Gastroesophageal sphincter (tissue), 4 donors: ENCODE data around the gene DENND11. TPM values are rescaled to one million over a fixed set of nuclear protein-coding genes. Genes with fewer than 3 reads are reported as not detected.

Experiments used
- ATAC-seq: fragments of 150-250 bp; one replicate; pipeline ENCODE4 v1.9.1; 2016; ENCODE audit warnings: mild to moderate bottlenecking, moderate library complexity
- H3K27ac ChIP-seq, 4 donors: fragments of 200-600 bp; sonication (generic) in 3 of 4; 1 replicate in 3 of 4; 2 replicates in 1 of 4; pipeline ENCODE4 v1.5.1; 2016 to 2019
- H3K27me3 ChIP-seq: fragments of 200-600 bp; sonication (generic); one replicate; pipeline ENCODE4 v1.5.1; 2019
- H3K36me3 ChIP-seq, 2 donors: fragments of 200-600 bp; sonication (generic); one replicate each; pipeline ENCODE4 v1.5.1; 2019; ENCODE audit warnings: control low read depth in 1 of 2
- H3K4me1 ChIP-seq, 3 donors: fragments of 200-600 bp; sonication (generic); 1 replicate in 2 of 3; 2 replicates in 1 of 3; pipeline ENCODE4 v1.5.1; 2016 to 2019; ENCODE audit warnings: control low read depth in 2 of 3
- H3K4me3 ChIP-seq, 2 donors: fragments of 200-600 bp; sonication (generic); one replicate each; pipeline ENCODE4 v1.5.1; 2019; ENCODE audit warnings: mild to moderate bottlenecking in 1 of 2, moderate library complexity in 1 of 2
- H3K9me3 ChIP-seq, 3 donors: fragments of 200-600 bp; sonication (generic); one replicate each; pipeline ENCODE4 v1.5.1; 2017 to 2019; ENCODE audit warnings: control low read depth in 2 of 3
- EP300 ChIP-seq: sonication (generic); formaldehyde crosslinking; IDR thresholded peaks from one replicate; pipeline ENCODE4 v1.6.1; 2017; ENCODE audit warnings: antibody characterized with exemption, mild to moderate bottlenecking
- POLR2A ChIP-seq, 2 donors: fragments of 450-650 bp; IDR thresholded peaks; one replicate each; pipeline ENCODE4 v1.6.1; 2017; ENCODE audit warnings: antibody characterized with exemption in 2 of 2, mild to moderate bottlenecking in 2 of 2, moderate library complexity in 1 of 2
- POLR2AphosphoS5 ChIP-seq: sonication (generic); formaldehyde crosslinking; IDR thresholded peaks from one replicate; pipeline ENCODE4 v1.6.1; 2017; ENCODE audit warnings: antibody characterized with exemption
- WGBS, 2 donors: methylation state at CpG; one replicate each; pipeline ENCODE4 v1.1.5; 2018; ENCODE audit warnings: low coverage in 1 of 2; 5-methylcytosine and 5-hydroxymethylcytosine counted together
- total RNA-seq, 4 donors: library from RNA; depleted of rRNA; stranded (reverse); fragments of >200 nt; gene quantifications; one replicate each; pipeline ENCODE4 v1.1.0, GENCODE V29; 2016
- TF ChIP-seq, protein P1 (sequence below), 4 experiments: fragments of 200-600 bp in 2 of 4; fragments of 450-650 bp in 2 of 4; sonication (generic) in 1 of 4; IDR thresholded peaks; one replicate each; pipeline ENCODE4 v1.5.1; 2017 to 2019; ENCODE audit warnings: antibody characterized with exemption in 4 of 4, mild to moderate bottlenecking in 2 of 4, moderate library complexity in 2 of 4

Gene DENND11
- total RNA-seq, 4 donors from 2014 or later = 17.1 to 21.9 (median 19.9) TPM

DNA sequence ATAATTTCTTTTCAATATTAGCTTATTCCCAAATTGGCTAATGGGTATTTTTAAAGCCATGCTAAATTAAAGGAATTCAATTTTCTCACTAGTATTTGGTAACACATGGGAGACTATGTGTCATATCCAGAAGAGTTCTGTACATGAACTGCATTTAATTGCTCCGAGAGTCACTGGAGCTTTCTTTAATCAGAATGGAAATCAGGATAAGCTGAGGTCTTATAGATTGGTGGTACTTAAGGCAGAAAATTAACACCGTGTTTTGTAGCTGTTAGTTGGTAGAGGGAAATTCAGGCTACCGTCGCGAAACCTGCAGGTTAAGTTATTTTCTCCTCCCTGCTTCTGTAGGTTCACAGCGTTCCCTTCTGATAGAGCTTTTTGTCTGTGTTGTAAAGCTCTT lies 6.4 kb upstream of the DENND11 start, which contains the start of gene WEE2:
WEE2 (plus strand) TSS at position 3 of the 400 bp plus-strand sequence. CDS start 406 bp downstream, outside the sequence.
- 85 to 88% methylated on average over 6 of the region's 6 CpGs for WGBS, 2 donors
- Histone ChIP-seq H3K4me1 (peaks cover 0 to under 1% (median 0%) of the 10 kb centered on the region in 3 donors), H3K36me3 (no peaks in the 10 kb centered on the region), H3K27me3 (no peaks in the 10 kb centered on the region), H3K4me3 (no peak within 1 kb of the TSS), H3K9me3 (no peaks in the 10 kb centered on the region), H3K27ac (no peak within 1 kb of the TSS)
- TF ChIP-seq EP300 (no peak), POLR2AphosphoS5 (no peak), POLR2A (IDR thresholded peaks at IDR 0.05) (no peak)
- TF ChIP-seq, protein P1, sequence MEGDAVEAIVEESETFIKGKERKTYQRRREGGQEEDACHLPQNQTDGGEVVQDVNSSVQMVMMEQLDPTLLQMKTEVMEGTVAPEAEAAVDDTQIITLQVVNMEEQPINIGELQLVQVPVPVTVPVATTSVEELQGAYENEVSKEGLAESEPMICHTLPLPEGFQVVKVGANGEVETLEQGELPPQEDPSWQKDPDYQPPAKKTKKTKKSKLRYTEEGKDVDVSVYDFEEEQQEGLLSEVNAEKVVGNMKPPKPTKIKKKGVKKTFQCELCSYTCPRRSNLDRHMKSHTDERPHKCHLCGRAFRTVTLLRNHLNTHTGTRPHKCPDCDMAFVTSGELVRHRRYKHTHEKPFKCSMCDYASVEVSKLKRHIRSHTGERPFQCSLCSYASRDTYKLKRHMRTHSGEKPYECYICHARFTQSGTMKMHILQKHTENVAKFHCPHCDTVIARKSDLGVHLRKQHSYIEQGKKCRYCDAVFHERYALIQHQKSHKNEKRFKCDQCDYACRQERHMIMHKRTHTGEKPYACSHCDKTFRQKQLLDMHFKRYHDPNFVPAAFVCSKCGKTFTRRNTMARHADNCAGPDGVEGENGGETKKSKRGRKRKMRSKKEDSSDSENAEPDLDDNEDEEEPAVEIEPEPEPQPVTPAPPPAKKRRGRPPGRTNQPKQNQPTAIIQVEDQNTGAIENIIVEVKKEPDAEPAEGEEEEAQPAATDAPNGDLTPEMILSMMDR (IDR thresholded peaks at IDR 0.05) = no peak
- no peak for ATAC-seq

DNA sequence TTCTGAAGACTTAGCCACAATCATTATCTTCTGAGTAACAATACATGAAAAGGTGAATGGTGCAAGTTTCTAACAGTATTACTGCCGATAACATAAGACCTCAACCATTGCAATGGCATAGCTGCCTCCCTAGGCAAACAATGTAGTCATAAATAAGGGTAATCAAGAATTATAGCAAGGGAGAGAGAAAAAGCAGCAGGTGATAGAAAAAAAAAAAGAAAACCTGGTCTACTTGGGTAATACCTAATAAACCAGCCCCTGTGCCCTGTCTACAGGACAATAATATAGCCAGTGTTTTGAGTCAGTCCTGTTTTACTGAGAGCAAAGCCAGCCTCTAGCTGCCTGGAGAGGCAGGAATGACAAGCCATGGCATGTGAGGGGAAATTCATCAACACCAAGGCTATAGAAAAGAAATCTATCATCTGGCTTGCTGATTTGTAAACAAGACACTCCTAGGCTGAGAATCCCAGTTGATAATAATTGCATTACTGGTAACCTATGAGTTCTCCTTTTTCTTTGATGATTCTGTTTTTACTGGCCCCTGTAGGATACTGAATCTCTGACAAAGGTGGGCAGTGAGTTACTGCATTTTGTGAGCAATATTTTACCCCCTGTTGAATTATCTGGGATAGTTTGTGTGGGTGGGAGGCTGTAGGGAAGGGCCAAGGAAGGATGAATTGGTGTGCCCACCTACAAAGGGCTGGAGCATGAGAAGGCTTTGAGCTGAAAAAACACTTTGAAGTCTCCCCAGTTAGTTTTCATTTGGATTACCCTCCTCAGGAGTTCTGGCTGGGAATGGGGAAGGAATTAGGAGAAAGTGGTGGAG lies 4.5 kb upstream of the DENND11 start:
- Histone ChIP-seq H3K9me3 (no peaks in the 10 kb centered on the region), H3K27ac (no peak overlapping the region), H3K4me1 (peaks cover 5 to 11% (median 5%) of the 10 kb centered on the region in 3 donors), H3K4me3 (no peak overlapping the region), H3K36me3 (no peaks in the 10 kb centered on the region), H3K27me3 (no peaks in the 10 kb centered on the region)
- ATAC-seq = no peak
- 100% methylated on average over 1 of the region's 1 CpG for WGBS, 2 donors
- no peak for TF ChIP-seq EP300
- TF ChIP-seq POLR2A (IDR thresholded peaks at IDR 0.05) = no peak
- TF ChIP-seq, protein P1 (IDR thresholded peaks at IDR 0.05) = no peak
- no peak for TF ChIP-seq POLR2AphosphoS5

DNA sequence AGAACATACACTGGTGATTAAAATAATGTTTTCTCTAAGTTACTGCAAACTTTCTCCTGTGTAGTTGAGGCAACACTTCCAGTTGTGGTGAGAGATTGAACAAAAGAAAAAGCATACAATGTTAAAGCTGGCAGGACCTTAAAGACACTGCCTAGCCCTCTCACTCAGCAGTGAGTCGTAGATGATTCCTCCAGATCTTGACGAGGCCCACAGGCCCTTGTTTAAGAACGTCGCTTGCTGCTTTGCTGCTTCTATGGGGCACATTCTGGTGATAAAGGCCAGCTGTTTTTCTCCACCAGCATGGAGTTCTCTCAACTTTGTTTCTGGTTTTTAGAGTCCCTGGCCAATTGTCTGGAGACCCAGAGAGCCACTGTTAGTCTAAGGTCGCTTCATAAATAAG lies 2.8 kb upstream of the DENND11 start:
- Histone ChIP-seq H3K27ac (no peak overlapping the region), H3K36me3 (no peaks in the 10 kb centered on the region), H3K9me3 (no peaks in the 10 kb centered on the region), H3K4me3 (no peak overlapping the region), H3K27me3 (no peaks in the 10 kb centered on the region), H3K4me1 (peaks cover 5 to 24% (median 9%) of the 10 kb centered on the region in 3 donors)
- TF ChIP-seq, protein P1 (IDR thresholded peaks at IDR 0.05) = no peak
- no peak for TF ChIP-seq POLR2A (IDR thresholded peaks at IDR 0.05)
- TF ChIP-seq EP300 = no peak
- no peak for TF ChIP-seq POLR2AphosphoS5
- ATAC-seq = no peak
- WGBS, 2 donors = 51 to 67% methylated on average over 4 to 5 of the region's 5 CpGs

DNA sequence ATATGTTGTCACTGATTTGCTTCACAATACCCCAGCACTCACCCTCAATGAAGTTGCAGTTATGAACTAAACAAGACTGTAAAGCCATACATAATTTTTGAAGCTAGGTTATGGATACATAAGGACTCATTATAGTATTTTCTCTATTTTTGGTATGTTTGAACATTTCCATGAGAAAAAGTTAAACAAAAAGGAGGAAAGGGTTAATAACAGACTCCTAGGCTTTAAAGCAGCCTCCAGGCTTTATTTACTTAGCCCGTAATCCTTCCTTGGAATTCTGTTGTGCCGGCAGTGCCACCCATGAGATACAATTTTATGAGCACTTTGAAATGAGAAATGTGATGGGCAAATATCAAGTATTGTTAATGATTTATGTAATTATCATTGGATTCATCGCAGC lies 2.1 kb upstream of the DENND11 start:
- TF ChIP-seq, protein P1 (IDR thresholded peaks at IDR 0.05) = no peak
- TF ChIP-seq POLR2A (IDR thresholded peaks at IDR 0.05) (no peak), POLR2AphosphoS5 (no peak), EP300 (no peak)
- H3K4me1 ChIP-seq = peaks cover 5 to 29% (median 9%) of the 10 kb centered on the region in 3 donors
- no peaks in the 10 kb centered on the region for H3K27me3 ChIP-seq
- WGBS, 2 donors = 75 to 79% methylated on average over 2 to 3 of the region's 3 CpGs
- no peak overlapping the region for H3K27ac ChIP-seq
- no peaks in the 10 kb centered on the region for H3K9me3 ChIP-seq
- H3K36me3 ChIP-seq = no peaks in the 10 kb centered on the region
- H3K4me3 ChIP-seq = no peak overlapping the region
- ATAC-seq = no peak

DNA sequence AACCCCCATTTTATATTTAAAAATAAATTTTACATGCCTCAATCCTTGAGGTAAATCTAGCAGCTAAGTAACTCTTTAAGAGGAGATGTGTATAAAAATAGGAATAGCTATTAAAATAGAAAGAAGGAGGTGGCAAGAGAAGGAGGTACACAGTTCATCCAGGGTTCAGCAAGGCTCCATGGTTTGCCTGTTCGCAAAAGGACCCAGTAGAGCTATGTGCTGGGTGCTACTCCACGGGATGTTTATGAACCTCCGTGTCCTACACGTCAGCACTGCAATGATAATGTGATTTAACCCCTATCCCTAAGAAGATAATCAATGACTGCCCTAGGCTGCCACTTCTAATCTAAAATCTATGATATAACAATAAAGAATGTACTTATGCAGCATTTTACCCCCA lies 926 bp upstream of the DENND11 start:
- TF ChIP-seq POLR2AphosphoS5 (no peak), EP300 (no peak), POLR2A (IDR thresholded peaks at IDR 0.05) (no peak)
- TF ChIP-seq, protein P1 (IDR thresholded peaks at IDR 0.05) = no peak
- H3K4me3 ChIP-seq = peak overlapping the region; percentile 90 to 95
- 39 to 42% methylated on average over 4 of the region's 4 CpGs for WGBS, 2 donors
- no peaks in the 10 kb centered on the region for H3K36me3 ChIP-seq
- no peaks in the 10 kb centered on the region for H3K27me3 ChIP-seq
- no peak for ATAC-seq
- H3K27ac ChIP-seq = no peak overlapping the region
- no peaks in the 10 kb centered on the region for H3K9me3 ChIP-seq
- H3K4me1 ChIP-seq = peaks cover 5 to 41% (median 9%) of the 10 kb centered on the region in 3 donors
